HFFc6 (cell line): ENCODE data around the gene NHLRC1. TPM values are rescaled to one million over a fixed set of nuclear protein-coding genes. Genes with fewer than 3 reads are reported as not detected.

Source experiments
- DNase-seq: peaks from one replicate; pipeline ENCODE4 v3.0.0-alpha.2; 2018
- H3K27ac Mint-ChIP-seq: 2 replicates; pipeline ENCODE4 v1.8.0; 2020; ENCODE audit warnings: mild to moderate bottlenecking, mixed read lengths
- H3K27me3 Mint-ChIP-seq: 2 replicates; pipeline ENCODE4 v1.8.0; 2021; ENCODE audit warnings: mild to moderate bottlenecking, moderate library complexity, mixed read lengths; ENCODE audit not compliant: insufficient read depth
- H3K36me3 Mint-ChIP-seq: 2 replicates; pipeline ENCODE4 v1.8.0; 2021; ENCODE audit warnings: low read depth, mixed read lengths
- H3K4me1 Mint-ChIP-seq: 2 replicates; pipeline ENCODE4 v1.8.0; 2020; ENCODE audit warnings: low read depth, mixed read lengths
- H3K4me3 Mint-ChIP-seq: 2 replicates; pipeline ENCODE4 v1.8.0; 2020; ENCODE audit warnings: mild to moderate bottlenecking, moderate library complexity, mixed read lengths
- H3K9me3 Mint-ChIP-seq: 2 replicates; pipeline ENCODE4 v1.8.0; 2020; ENCODE audit warnings: mild to moderate bottlenecking, mixed read lengths
- total RNA-seq, 6 experiments: library from RNA; stranded (reverse); fragmentation: NEBNext Ultra II Directional; extraction: Animal tissue kit (Norgen Biotek cat#: 25700); gene quantifications; 2 replicates in 1 of 6; 3 replicates in 5 of 6; pipeline ENCODE4 v1.2.3, GENCODE V29; 2021
- TF ChIP-seq, protein P1 (sequence below): fragments of 200-600 bp; sonication (generic); IDR thresholded peaks from 2 replicates; pipeline ENCODE4 v1.5.0; 2021; ENCODE audit warnings: antibody characterized with exemption, mild to moderate bottlenecking

The NHLRC1 gene
- total RNA-seq, 6 experiments from 2014 or later = 1.2 to 1.9 (median 1.4) TPM

GRCh38 chr6:18096423-18096822 lies 26.1 kb downstream of the NHLRC1 start:
- Mint-ChIP-seq H3K9me3 (no peaks in the 10 kb centered on the region), H3K27me3 (peaks cover 2% of the 10 kb centered on the region), H3K4me3 (no peak overlapping the region), H3K27ac (no peak overlapping the region), H3K36me3 (no peaks in the 10 kb centered on the region), H3K4me1 (peaks cover 9% of the 10 kb centered on the region)
- TF ChIP-seq, protein P1, sequence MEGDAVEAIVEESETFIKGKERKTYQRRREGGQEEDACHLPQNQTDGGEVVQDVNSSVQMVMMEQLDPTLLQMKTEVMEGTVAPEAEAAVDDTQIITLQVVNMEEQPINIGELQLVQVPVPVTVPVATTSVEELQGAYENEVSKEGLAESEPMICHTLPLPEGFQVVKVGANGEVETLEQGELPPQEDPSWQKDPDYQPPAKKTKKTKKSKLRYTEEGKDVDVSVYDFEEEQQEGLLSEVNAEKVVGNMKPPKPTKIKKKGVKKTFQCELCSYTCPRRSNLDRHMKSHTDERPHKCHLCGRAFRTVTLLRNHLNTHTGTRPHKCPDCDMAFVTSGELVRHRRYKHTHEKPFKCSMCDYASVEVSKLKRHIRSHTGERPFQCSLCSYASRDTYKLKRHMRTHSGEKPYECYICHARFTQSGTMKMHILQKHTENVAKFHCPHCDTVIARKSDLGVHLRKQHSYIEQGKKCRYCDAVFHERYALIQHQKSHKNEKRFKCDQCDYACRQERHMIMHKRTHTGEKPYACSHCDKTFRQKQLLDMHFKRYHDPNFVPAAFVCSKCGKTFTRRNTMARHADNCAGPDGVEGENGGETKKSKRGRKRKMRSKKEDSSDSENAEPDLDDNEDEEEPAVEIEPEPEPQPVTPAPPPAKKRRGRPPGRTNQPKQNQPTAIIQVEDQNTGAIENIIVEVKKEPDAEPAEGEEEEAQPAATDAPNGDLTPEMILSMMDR = no peak
- no peak for DNase-seq

DNA sequence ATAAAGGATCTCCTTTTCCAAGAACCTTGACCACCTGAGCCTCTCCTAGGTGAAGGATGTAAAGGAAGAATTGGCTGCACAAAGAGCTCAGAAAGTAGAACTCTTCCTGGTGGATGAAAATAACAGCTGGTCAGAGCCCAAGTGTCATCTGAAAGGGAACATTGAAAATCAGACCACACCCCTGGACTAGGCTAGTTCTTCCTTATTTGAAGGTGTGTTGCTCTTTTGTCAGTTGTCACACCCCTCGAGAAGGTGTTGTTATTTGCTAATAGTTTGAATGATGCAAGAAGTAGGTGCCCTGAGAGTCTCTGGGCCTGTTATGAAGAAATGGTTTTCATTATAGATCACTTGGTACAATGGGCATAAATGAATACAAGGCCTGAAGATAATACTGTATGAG lies 31.1 kb downstream of the NHLRC1 start:
- Mint-ChIP-seq H3K9me3 (peaks cover 14% of the 10 kb centered on the region), H3K4me1 (no peaks in the 10 kb centered on the region), H3K27me3 (peaks cover 2% of the 10 kb centered on the region), H3K27ac (no peak overlapping the region), H3K36me3 (peaks cover 14% of the 10 kb centered on the region), H3K4me3 (no peak overlapping the region)
- TF ChIP-seq, protein P1 = no peak
- DNase-seq = no peak

DNA sequence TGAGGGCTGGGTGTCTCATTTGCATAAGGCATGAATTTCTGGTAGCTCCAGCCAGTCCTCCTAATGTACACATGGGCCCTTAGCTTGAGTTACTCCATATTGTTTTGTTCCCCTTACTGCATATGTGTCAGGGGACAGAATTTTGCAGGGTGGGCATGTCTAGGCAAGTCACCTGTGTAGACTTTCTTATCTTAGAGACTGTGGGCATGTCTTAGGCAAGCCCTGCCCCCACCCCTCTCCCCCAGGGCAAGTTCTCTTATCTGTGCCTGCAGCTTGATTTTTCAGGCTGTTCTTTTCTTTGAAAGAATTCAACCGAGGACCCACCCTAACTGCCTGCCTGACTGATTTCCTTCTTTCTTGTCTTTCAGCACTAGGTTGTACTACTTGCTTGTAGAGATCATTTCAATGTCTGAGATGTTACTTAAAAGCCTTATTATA lies 32.1 kb downstream of the NHLRC1 start:
- TF ChIP-seq, protein P1 = no peak
- Mint-ChIP-seq H3K27me3 (peaks cover 2% of the 10 kb centered on the region), H3K27ac (no peak overlapping the region), H3K4me3 (no peak overlapping the region), H3K9me3 (peaks cover 14% of the 10 kb centered on the region), H3K36me3 (peaks cover 14% of the 10 kb centered on the region), H3K4me1 (no peaks in the 10 kb centered on the region)
- no peak for DNase-seq

GRCh38 chr6:18088419-18089296 lies 33.8 kb downstream of the NHLRC1 start:
- H3K4me3 Mint-ChIP-seq = no peak overlapping the region
- TF ChIP-seq, protein P1 = no peak
- H3K27me3 Mint-ChIP-seq = peaks cover 2% of the 10 kb centered on the region
- H3K4me1 Mint-ChIP-seq = no peaks in the 10 kb centered on the region
- no peak for DNase-seq
- H3K27ac Mint-ChIP-seq = no peak overlapping the region
- peaks cover 14% of the 10 kb centered on the region for H3K9me3 Mint-ChIP-seq
- H3K36me3 Mint-ChIP-seq = peaks cover 14% of the 10 kb centered on the region

- no peak overlapping the region for H3K4me3 Mint-ChIP-seq
- DNase-seq = no peak
- peaks cover 14% of the 10 kb centered on the region for H3K36me3 Mint-ChIP-seq
Measured at GRCh38 chr6:18087396-18088165, 34.9 kb downstream of the NHLRC1 start.

More at GRCh38 chr6:18087396-18088165, 34.9 kb downstream of the NHLRC1 start:
- H3K9me3 Mint-ChIP-seq = peaks cover 14% of the 10 kb centered on the region
- H3K27me3 Mint-ChIP-seq = no peaks in the 10 kb centered on the region; the same call in 1 of the 2 replicates
- H3K4me1 Mint-ChIP-seq = no peaks in the 10 kb centered on the region
- TF ChIP-seq, protein P1 = no peak
- H3K27ac Mint-ChIP-seq = no peak overlapping the region
